OCI-LY3 (cell line): ENCODE results near the gene BEGAIN.

Source experiments
- H2AFZ ChIP-seq: fragments of 200-600, 300-600 bp; shearing (Covaris generic); 2 replicates; pipeline ENCODE4 v1.6.0; 2014; ENCODE audit warnings: antibody characterized with exemption, low read depth, low read length
- H3K27ac ChIP-seq: fragments of 200-600, 300-600 bp; sonication (generic); 2 replicates; pipeline ENCODE4 v1.5.1; 2014; ENCODE audit warnings: mild to moderate bottlenecking, low read length, moderate library complexity, mixed read lengths
- H3K27me3 ChIP-seq: fragments of 200-600, 300-600 bp; sonication (generic); 2 replicates; pipeline ENCODE4 v1.6.1; 2014; ENCODE audit warnings: low read depth, low read length, mixed read lengths
- H3K36me3 ChIP-seq: fragments of 200-600, 300-600 bp; sonication (generic); replicated peaks from 2 replicates; pipeline ENCODE3; 2014; ENCODE audit warnings: low read depth, low read length, mixed read lengths
- H3K4me1 ChIP-seq: fragments of 300-600, 200-600 bp; sonication (generic); 2 replicates; pipeline ENCODE4 v1.6.1; 2014; ENCODE audit warnings: low read length, mixed read lengths
- H3K4me2 ChIP-seq: fragments of 200-600, 300-600 bp; sonication (generic); 2 replicates; pipeline ENCODE4 v1.6.1; 2014; ENCODE audit warnings: low read length, mixed read lengths
- H3K4me3 ChIP-seq: fragments of 300-600, 200-600 bp; sonication (generic); 2 replicates; pipeline ENCODE4 v1.5.1; 2014; ENCODE audit warnings: antibody characterized with exemption, mild to moderate bottlenecking, low read length, moderate library complexity
- H3K79me2 ChIP-seq: fragments of 300-600, 200-600 bp; shearing (Covaris generic); 2 replicates; pipeline ENCODE4 v1.6.1; 2014; ENCODE audit warnings: mild to moderate bottlenecking, low read length, mixed read lengths
- H3K9ac ChIP-seq: fragments of 300-600, 200-600 bp; shearing (Covaris generic); 2 replicates; pipeline ENCODE4 v1.6.0; 2014; ENCODE audit warnings: mild to moderate bottlenecking, low read length, moderate library complexity
- H3K9me3 ChIP-seq: fragments of 200-600, 300-600 bp; shearing (Covaris generic); 2 replicates; pipeline ENCODE4 v1.6.1; 2014; ENCODE audit warnings: low read length, mixed read lengths; ENCODE audit not compliant: insufficient read depth
- H4K20me1 ChIP-seq: fragments of 200-600, 300-600 bp; sonication (generic); 2 replicates; pipeline ENCODE4 v1.6.1; 2016; ENCODE audit warnings: low read length, mixed read lengths; ENCODE audit not compliant: insufficient read depth
- EZH2phosphoT487 ChIP-seq: fragments of 200-600 bp; shearing (Covaris generic); IDR thresholded peaks from 2 replicates; pipeline ENCODE4 v1.6.1; 2018; ENCODE audit warnings: antibody characterized with exemption, mixed run types, low read depth
- TF ChIP-seq, protein P1 (sequence below): fragments of 200-600, 300-600 bp; sonication (generic); IDR thresholded peaks from 2 replicates; pipeline ENCODE4 v1.5.1; 2014; ENCODE audit warnings: antibody characterized with exemption, low read length, low read depth

The BEGAIN gene

DNA sequence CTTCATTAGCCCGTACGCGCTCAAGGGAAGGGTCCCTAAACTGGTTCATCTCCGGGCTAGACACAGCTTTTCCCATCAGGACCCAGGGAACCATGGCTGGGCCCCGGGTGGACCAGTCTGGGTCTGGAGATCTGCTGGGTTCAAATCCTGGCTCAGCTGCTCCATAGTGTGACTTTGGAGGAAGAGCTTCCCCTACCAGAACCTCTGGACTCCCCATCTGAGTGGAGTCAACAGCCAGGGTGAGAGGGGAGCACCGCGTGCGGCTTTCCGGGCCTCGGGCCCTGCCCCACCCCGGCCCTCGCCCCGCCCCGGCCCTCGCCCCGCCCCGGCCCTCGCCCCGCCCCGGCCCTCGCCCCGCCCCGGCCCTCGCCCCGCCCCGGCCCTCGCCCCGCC is 41.2 kb downstream of the BEGAIN start:
- Histone ChIP-seq H3K36me3 (no peaks in the 10 kb centered on the region), H3K4me3 (peak overlapping the region; percentile 75), H3K27me3 (no peaks in the 10 kb centered on the region), H2AFZ (peak overlapping the region; percentile 76; the same call in 1 of the 2 replicates), H4K20me1 (no peaks in the 10 kb centered on the region), H3K4me1 (peaks cover 24% of the 10 kb centered on the region), H3K4me2 (peak overlapping the region; percentile 95), H3K9ac (peak overlapping the region; percentile 57; the same call in 1 of the 2 replicates), H3K9me3 (no peaks in the 10 kb centered on the region), H3K79me2 (no peaks in the 10 kb centered on the region), H3K27ac (no peak overlapping the region)
- TF ChIP-seq, protein P1, sequence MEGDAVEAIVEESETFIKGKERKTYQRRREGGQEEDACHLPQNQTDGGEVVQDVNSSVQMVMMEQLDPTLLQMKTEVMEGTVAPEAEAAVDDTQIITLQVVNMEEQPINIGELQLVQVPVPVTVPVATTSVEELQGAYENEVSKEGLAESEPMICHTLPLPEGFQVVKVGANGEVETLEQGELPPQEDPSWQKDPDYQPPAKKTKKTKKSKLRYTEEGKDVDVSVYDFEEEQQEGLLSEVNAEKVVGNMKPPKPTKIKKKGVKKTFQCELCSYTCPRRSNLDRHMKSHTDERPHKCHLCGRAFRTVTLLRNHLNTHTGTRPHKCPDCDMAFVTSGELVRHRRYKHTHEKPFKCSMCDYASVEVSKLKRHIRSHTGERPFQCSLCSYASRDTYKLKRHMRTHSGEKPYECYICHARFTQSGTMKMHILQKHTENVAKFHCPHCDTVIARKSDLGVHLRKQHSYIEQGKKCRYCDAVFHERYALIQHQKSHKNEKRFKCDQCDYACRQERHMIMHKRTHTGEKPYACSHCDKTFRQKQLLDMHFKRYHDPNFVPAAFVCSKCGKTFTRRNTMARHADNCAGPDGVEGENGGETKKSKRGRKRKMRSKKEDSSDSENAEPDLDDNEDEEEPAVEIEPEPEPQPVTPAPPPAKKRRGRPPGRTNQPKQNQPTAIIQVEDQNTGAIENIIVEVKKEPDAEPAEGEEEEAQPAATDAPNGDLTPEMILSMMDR, result no peak
- TF ChIP-seq EZH2phosphoT487, result no peak

DNA sequence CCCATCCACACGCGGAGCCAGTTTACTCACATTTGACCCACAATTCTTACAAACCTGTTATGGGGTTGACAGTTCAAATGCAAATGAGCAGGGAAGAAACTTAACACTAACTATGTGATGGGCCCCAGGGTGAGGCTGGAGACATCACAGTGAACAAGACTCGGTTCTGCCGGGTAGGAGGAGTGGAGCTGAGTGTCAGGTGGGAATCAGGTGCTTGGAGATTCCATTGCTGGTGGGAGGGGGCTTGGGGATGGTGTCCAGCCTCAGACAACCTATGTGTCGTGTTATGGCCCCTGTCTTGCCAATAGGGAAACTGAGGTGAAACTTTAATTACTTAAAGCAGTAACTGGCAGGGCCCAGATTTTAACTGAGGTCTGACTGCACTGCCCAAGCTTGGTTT is 41.9 kb downstream of the BEGAIN start:
- Histone ChIP-seq H2AFZ (no peak overlapping the region), H3K4me3 (no peak overlapping the region), H3K4me2 (peak overlapping the region; percentile 95; the same call in 1 of the 2 replicates), H3K9me3 (no peaks in the 10 kb centered on the region), H4K20me1 (no peaks in the 10 kb centered on the region), H3K27me3 (no peaks in the 10 kb centered on the region), H3K27ac (no peak overlapping the region), H3K36me3 (no peaks in the 10 kb centered on the region), H3K4me1 (peaks cover 24% of the 10 kb centered on the region), H3K9ac (no peak overlapping the region), H3K79me2 (no peaks in the 10 kb centered on the region)
- TF ChIP-seq, protein P1, result no peak
- no peak for TF ChIP-seq EZH2phosphoT487

DNA sequence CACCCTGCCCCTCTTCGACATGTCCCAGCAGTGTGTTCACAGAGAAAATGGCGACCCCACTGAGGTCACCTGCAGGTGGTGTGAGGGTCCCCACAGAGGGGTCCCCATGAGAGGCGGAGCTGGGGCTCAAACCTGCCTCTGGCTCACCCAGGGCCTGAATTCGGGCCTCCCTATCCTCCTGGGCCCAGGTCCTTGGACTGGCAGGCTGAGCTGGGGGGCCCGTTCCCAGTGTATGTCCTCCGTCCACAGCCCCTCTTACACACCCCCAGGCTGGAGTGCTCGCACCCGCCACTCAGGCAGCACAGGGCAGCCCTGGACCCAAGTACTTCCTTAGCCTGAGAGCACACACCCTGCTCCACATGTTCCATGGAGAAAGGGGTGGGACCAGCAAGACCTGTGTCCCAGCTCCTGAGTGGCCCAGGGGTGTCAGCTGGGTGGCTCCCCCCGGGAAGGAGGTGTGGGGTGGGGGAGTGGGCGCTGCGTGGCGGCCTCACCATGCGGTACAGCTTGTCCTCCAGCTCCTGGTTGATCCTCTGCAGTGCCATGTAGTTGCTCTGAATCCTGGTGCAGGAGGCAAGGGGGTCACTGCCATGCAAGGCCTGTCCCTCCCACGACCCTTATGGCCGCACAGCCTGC is 42.6 kb downstream of the BEGAIN start:
- Histone ChIP-seq H3K9me3 (no peaks in the 10 kb centered on the region), H3K9ac (no peak overlapping the region), H4K20me1 (no peaks in the 10 kb centered on the region), H3K79me2 (no peaks in the 10 kb centered on the region), H3K4me3 (no peak overlapping the region), H3K27me3 (no peaks in the 10 kb centered on the region), H3K36me3 (no peaks in the 10 kb centered on the region), H2AFZ (no peak overlapping the region), H3K27ac (no peak overlapping the region), H3K4me1 (peaks cover 24% of the 10 kb centered on the region), H3K4me2 (no peak overlapping the region)
- TF ChIP-seq EZH2phosphoT487, result no peak
- TF ChIP-seq, protein P1, result no peak

- no peak overlapping the region for H3K27ac ChIP-seq
- no peaks in the 10 kb centered on the region for H3K36me3 ChIP-seq
Measured at GRCh38 chr14:100543471-100544455, 43.5 kb downstream of the BEGAIN start.

More at GRCh38 chr14:100543471-100544455, 43.5 kb downstream of the BEGAIN start:
- no peaks in the 10 kb centered on the region for H3K9me3 ChIP-seq
- no peak overlapping the region for H3K4me3 ChIP-seq
- no peak overlapping the region for H2AFZ ChIP-seq
- H3K4me2 ChIP-seq, result no peak overlapping the region
- TF ChIP-seq EZH2phosphoT487, result no peak
- TF ChIP-seq, protein P1, result no peak
- no peaks in the 10 kb centered on the region for H3K27me3 ChIP-seq
- H3K9ac ChIP-seq, result no peak overlapping the region
- no peaks in the 10 kb centered on the region for H3K79me2 ChIP-seq
- H3K4me1 ChIP-seq, result peaks cover 24% of the 10 kb centered on the region
- no peaks in the 10 kb centered on the region for H4K20me1 ChIP-seq
